ENCODE results near the gene CEBPZ. TPM values are rescaled to one million over a fixed set of nuclear protein-coding genes. Genes with fewer than 3 reads are reported as not detected.
"Not testable (repeated sequence)": the region's sequence is repeated elsewhere in the genome, so short reads cannot be mapped to it uniquely, and the experiment has no call there.

The CEBPZ gene
- total RNA-seq, 2 donors from 2014 or later: 39.8 to 72.2 TPM

- DNase-seq: no peak
- Mint-ChIP-seq H3K4me1 (peaks cover 14% of the 10 kb centered on the region), H3K27me3 (no peaks in the 10 kb centered on the region), H3K4me3 (no peak overlapping the region), H3K27ac (peak overlapping the region; percentile 85), H3K36me3 (ENCODE audit: low read depth) (peaks cover 13% of the 10 kb centered on the region)
- no peaks in the 10 kb centered on the region for H3K9me3 ChIP-seq (ENCODE audit: control insufficient read depth, low read length, poor library complexity, severe bottlenecking)
- ATAC-seq: peak; percentile 55
These were observed 12.6 kb upstream of the CEBPZ start for GRCh38 chr2:37244017-37244416.

GRCh38 chr2:37243435-37243834, 12.0 kb upstream of the CEBPZ start:
- ATAC-seq: peak; percentile 88
- H3K9me3 ChIP-seq (ENCODE audit: control insufficient read depth, low read length, poor library complexity, severe bottlenecking): no peaks in the 10 kb centered on the region
- DNase-seq: no peak
- Mint-ChIP-seq H3K4me1 (peaks cover 14% of the 10 kb centered on the region), H3K27me3 (no peaks in the 10 kb centered on the region), H3K4me3 (no peak overlapping the region), H3K36me3 (ENCODE audit: low read depth) (peaks cover 13% of the 10 kb centered on the region), H3K27ac (peak overlapping the region; percentile 85)

- no peak overlapping the region for H3K27ac Mint-ChIP-seq
These were observed 936 bp upstream of the CEBPZ start for GRCh38 chr2:37232131-37232933.

GRCh38 chr2:37230581-37230980, 815 bp downstream of the CEBPZ start:
- Mint-ChIP-seq H3K27me3 (no peaks in the 10 kb centered on the region), H3K4me1 (peaks cover 23% of the 10 kb centered on the region), H3K27ac (no peak overlapping the region), H3K36me3 (ENCODE audit: low read depth) (peaks cover 8% of the 10 kb centered on the region), H3K4me3 (no peak overlapping the region)
- ATAC-seq: no peak
- no peak for DNase-seq
- H3K9me3 ChIP-seq (ENCODE audit: control insufficient read depth, low read length, poor library complexity, severe bottlenecking): no peaks in the 10 kb centered on the region

More at GRCh38 chr2:37232131-37232933, 936 bp upstream of the CEBPZ start:
- peaks cover 7% of the 10 kb centered on the region for H3K36me3 Mint-ChIP-seq (ENCODE audit: low read depth)
- H3K4me1 Mint-ChIP-seq: peaks cover 17% of the 10 kb centered on the region
- H3K4me3 Mint-ChIP-seq: no peak overlapping the region
- ATAC-seq (no peak), DNase-seq (no peak)
- H3K27me3 Mint-ChIP-seq: no peaks in the 10 kb centered on the region
- H3K9me3 ChIP-seq (ENCODE audit: control insufficient read depth, low read length, poor library complexity, severe bottlenecking): no peaks in the 10 kb centered on the region

- Mint-ChIP-seq H3K36me3 (ENCODE audit: low read depth) (peaks cover 6% of the 10 kb centered on the region), H3K27ac (no peak overlapping the region), H3K4me1 (peaks cover 26% of the 10 kb centered on the region), H3K4me3 (no peak overlapping the region), H3K27me3 (no peaks in the 10 kb centered on the region)
- H3K9me3 ChIP-seq (ENCODE audit: control insufficient read depth, low read length, poor library complexity, severe bottlenecking): no peaks in the 10 kb centered on the region
- no peak for DNase-seq
- ATAC-seq: no peak
These were observed 2.6 kb downstream of the CEBPZ start for GRCh38 chr2:37228788-37229187.

GRCh38 chr2:37226863-37227262, 4.5 kb downstream of the CEBPZ start:
- ATAC-seq: no peak
- H3K36me3 Mint-ChIP-seq (ENCODE audit: low read depth): peaks cover 9% of the 10 kb centered on the region
- H3K4me1 Mint-ChIP-seq: peaks cover 37% of the 10 kb centered on the region

GRCh38 chr2:37225129-37225528, 6.3 kb downstream of the CEBPZ start:
- Mint-ChIP-seq H3K4me1 (peaks cover 37% of the 10 kb centered on the region), H3K4me3 (peak overlapping the region; percentile 28), H3K27ac (peak overlapping the region; percentile 37)
- ATAC-seq; H3K36me3 Mint-ChIP-seq (ENCODE audit: low read depth); DNase-seq; H3K27me3 Mint-ChIP-seq; H3K9me3 ChIP-seq (ENCODE audit: control insufficient read depth, low read length, poor library complexity, severe bottlenecking): not testable (repeated sequence)

More at GRCh38 chr2:37226863-37227262, 4.5 kb downstream of the CEBPZ start:
- no peak overlapping the region for H3K4me3 Mint-ChIP-seq
- no peak for DNase-seq
- H3K27me3 Mint-ChIP-seq: no peaks in the 10 kb centered on the region
- H3K27ac Mint-ChIP-seq: peak overlapping the region; percentile 24
- no peaks in the 10 kb centered on the region for H3K9me3 ChIP-seq (ENCODE audit: control insufficient read depth, low read length, poor library complexity, severe bottlenecking)

- no peaks in the 10 kb centered on the region for H3K27me3 Mint-ChIP-seq
- H3K36me3 Mint-ChIP-seq (ENCODE audit: low read depth): peaks cover 9% of the 10 kb centered on the region
- no peak overlapping the region for H3K4me3 Mint-ChIP-seq
- no peak for DNase-seq
- H3K27ac Mint-ChIP-seq: peak overlapping the region; percentile 37
- H3K9me3 ChIP-seq (ENCODE audit: control insufficient read depth, low read length, poor library complexity, severe bottlenecking): no peaks in the 10 kb centered on the region
- no peak for ATAC-seq
- peaks cover 33% of the 10 kb centered on the region for H3K4me1 Mint-ChIP-seq
These were observed 7.3 kb downstream of the CEBPZ start for GRCh38 chr2:37224063-37224462.

GRCh38 chr2:37223131-37223530, 8.3 kb downstream of the CEBPZ start:
- H3K27me3 Mint-ChIP-seq: no peaks in the 10 kb centered on the region
- H3K36me3 Mint-ChIP-seq (ENCODE audit: low read depth): peaks cover 9% of the 10 kb centered on the region
- DNase-seq (no peak), ATAC-seq (no peak)
- no peak overlapping the region for H3K4me3 Mint-ChIP-seq
- H3K9me3 ChIP-seq (ENCODE audit: control insufficient read depth, low read length, poor library complexity, severe bottlenecking): no peaks in the 10 kb centered on the region
- H3K27ac Mint-ChIP-seq: peak overlapping the region; percentile 17
- peaks cover 33% of the 10 kb centered on the region for H3K4me1 Mint-ChIP-seq

- DNase-seq (no peak), ATAC-seq (no peak)
- Mint-ChIP-seq H3K36me3 (ENCODE audit: low read depth) (peaks cover 3% of the 10 kb centered on the region), H3K4me1 (peaks cover 13% of the 10 kb centered on the region), H3K27me3 (no peaks in the 10 kb centered on the region), H3K4me3 (no peak overlapping the region), H3K27ac (no peak overlapping the region)
- no peaks in the 10 kb centered on the region for H3K9me3 ChIP-seq (ENCODE audit: control insufficient read depth, low read length, poor library complexity, severe bottlenecking)
These were observed 12.3 kb downstream of the CEBPZ start for GRCh38 chr2:37219046-37219445.

- Mint-ChIP-seq H3K4me1 (peaks cover 3% of the 10 kb centered on the region), H3K27ac (peak overlapping the region; percentile 45), H3K4me3 (no peak overlapping the region), H3K36me3 (ENCODE audit: low read depth) (peaks cover 12% of the 10 kb centered on the region), H3K27me3 (no peaks in the 10 kb centered on the region)
- no peaks in the 10 kb centered on the region for H3K9me3 ChIP-seq (ENCODE audit: control insufficient read depth, low read length, poor library complexity, severe bottlenecking)
- no peak for DNase-seq
- ATAC-seq: no peak
These were observed 16.1 kb downstream of the CEBPZ start for GRCh38 chr2:37215250-37215649.

- no peaks in the 10 kb centered on the region for H3K9me3 ChIP-seq (ENCODE audit: control insufficient read depth, low read length, poor library complexity, severe bottlenecking)
- Mint-ChIP-seq H3K36me3 (ENCODE audit: low read depth) (peaks cover 29% of the 10 kb centered on the region), H3K4me1 (peaks cover 5% of the 10 kb centered on the region), H3K27me3 (no peaks in the 10 kb centered on the region), H3K27ac (no peak overlapping the region), H3K4me3 (no peak overlapping the region)
- no peak for DNase-seq
- ATAC-seq: no peak
These were observed 19.5 kb downstream of the CEBPZ start for GRCh38 chr2:37211939-37212338.

- H3K27ac Mint-ChIP-seq: peak overlapping the region; percentile 12
- H3K36me3 Mint-ChIP-seq (ENCODE audit: low read depth): peaks cover 32% of the 10 kb centered on the region
- H3K4me3 Mint-ChIP-seq: no peak overlapping the region
- no peaks in the 10 kb centered on the region for H3K9me3 ChIP-seq (ENCODE audit: control insufficient read depth, low read length, poor library complexity, severe bottlenecking)
- H3K27me3 Mint-ChIP-seq: no peaks in the 10 kb centered on the region
- ATAC-seq (no peak), DNase-seq (no peak)
- peaks cover 5% of the 10 kb centered on the region for H3K4me1 Mint-ChIP-seq
These were observed 20.2 kb downstream of the CEBPZ start for GRCh38 chr2:37211212-37211611.

- not testable (repeated sequence) for H3K4me3 Mint-ChIP-seq
- peaks cover 28% of the 10 kb centered on the region for H3K36me3 Mint-ChIP-seq (ENCODE audit: low read depth)
These were observed 24.6 kb downstream of the CEBPZ start for GRCh38 chr2:37206760-37207159.

More at GRCh38 chr2:37206760-37207159, 24.6 kb downstream of the CEBPZ start:
- not testable (repeated sequence) for H3K27me3 Mint-ChIP-seq; DNase-seq; H3K9me3 ChIP-seq (ENCODE audit: control insufficient read depth, low read length, poor library complexity, severe bottlenecking); ATAC-seq; H3K4me1 Mint-ChIP-seq; H3K27ac Mint-ChIP-seq

All from T-helper 17 cell (primary cell).